Caco-2 (cell line): Measurements from ENCODE around the gene FRMD1. TPM values are rescaled to one million over a fixed set of nuclear protein-coding genes. Genes with fewer than 3 reads are reported as not detected.

Experiments used
- BruUV-seq: library from RNA; stranded (reverse); fragments of 400-500 nt; replicated peaks from 2 replicates; lab custom pipeline; 2021; lab: Mats Ljungman, UMichigan
- CTCF ChIA-PET: fragments of 300-600 bp; sonication (Branson Sonifier 250); formaldehyde crosslinking; loops from one replicate; lab custom pipeline; 2022; ENCODE audit warnings: antibody characterized with exemption; lab: Charles Lee
- POLR2A ChIA-PET: fragments of 300-600 bp; sonication (Branson Sonifier 250); formaldehyde crosslinking; loops from one replicate; lab custom pipeline; 2022; ENCODE audit warnings: antibody characterized with exemption; lab: Charles Lee
- DNase-seq, 2 experiments: peaks; one replicate each; pipeline versions ENCODE4 v3.0.0 to v3.0.0-alpha.2; 2020 to 2022
- H3K27me3 ChIP-seq: replicated peaks from 2 replicates; pipeline ENCODE4 v1.6.0; 2011; ENCODE audit warnings: low read length; ENCODE audit not compliant: control insufficient read depth, insufficient read depth
- H3K36me3 ChIP-seq: 2 replicates; pipeline ENCODE4 v1.5.1; 2011; ENCODE audit warnings: low read length; ENCODE audit not compliant: control insufficient read depth, insufficient read depth
- H3K4me1 ChIP-seq: fragments of 250-450 bp; sonication (Bioruptor Pico); 2 replicates; pipeline ENCODE4 v1.5.1; 2020; ENCODE audit warnings: mild to moderate bottlenecking
- H3K4me3 ChIP-seq: 2 replicates; pipeline ENCODE4 v1.5.1; 2011; ENCODE audit warnings: low read depth, mild to moderate bottlenecking, control low read depth, low read length
- H3K9me3 ChIP-seq: fragments of 250-450 bp; sonication (Bioruptor Pico); 2 replicates; pipeline ENCODE4 v1.5.1; 2020; ENCODE audit warnings: mild to moderate bottlenecking, moderate library complexity
- H3K27ac Mint-ChIP-seq: one replicate; pipeline ENCODE4 v1.8.0; 2022; ENCODE audit warnings: mixed read lengths; ENCODE audit not compliant: unreplicated experiment
- H3K27me3 Mint-ChIP-seq: one replicate; pipeline ENCODE4 v1.8.0; 2022; ENCODE audit warnings: mixed read lengths; ENCODE audit not compliant: insufficient read depth, unreplicated experiment
- H3K36me3 Mint-ChIP-seq: one replicate; pipeline ENCODE4 v1.8.0; 2022; ENCODE audit warnings: mild to moderate bottlenecking, mixed read lengths; ENCODE audit not compliant: insufficient read depth, unreplicated experiment
- H3K4me1 Mint-ChIP-seq: one replicate; pipeline ENCODE4 v1.8.0; 2022; ENCODE audit warnings: low read depth, mixed read lengths; ENCODE audit not compliant: unreplicated experiment
- H3K4me3 Mint-ChIP-seq: one replicate; pipeline ENCODE4 v1.8.0; 2022; ENCODE audit warnings: mild to moderate bottlenecking, moderate library complexity, mixed read lengths; ENCODE audit not compliant: unreplicated experiment
- H3K9me3 Mint-ChIP-seq: one replicate; pipeline ENCODE4 v1.8.0; 2022; ENCODE audit warnings: mixed read lengths; ENCODE audit not compliant: unreplicated experiment
- intact Hi-C: fragments of 100-400 bp; cut with micrococcal nuclease; formaldehyde crosslinking; loops from one replicate; pipeline ENCODE4 v1.10.0; 2022; ENCODE audit not compliant: unreplicated experiment
- total RNA-seq: library from RNA; stranded (reverse); gene quantifications from 2 replicates; pipeline ENCODE4 v1.2.3, GENCODE V29; 2022
- TF ChIP-seq, protein P1 (sequence below), 2 experiments: fragments of 200-600 bp in 1 of 2; IDR thresholded peaks; 1 replicate in 1 of 2; 2 replicates in 1 of 2; pipeline versions ENCODE4 v1.5.1 to v1.8.0; 2011 to 2022; ENCODE audit warnings: antibody characterized with exemption in 1 of 2, control low read depth in 1 of 2, inconsistent platforms in 1 of 2, low read depth in 1 of 2, low read length in 1 of 2, mild to moderate bottlenecking in 1 of 2, moderate library complexity in 1 of 2; ENCODE audit not compliant: insufficient read depth in 1 of 2, severe bottlenecking in 1 of 2, unreplicated experiment in 1 of 2

FRMD1 gene
- total RNA-seq, 1 experiment from 2014 or later, result 0.14 TPM

DNA sequence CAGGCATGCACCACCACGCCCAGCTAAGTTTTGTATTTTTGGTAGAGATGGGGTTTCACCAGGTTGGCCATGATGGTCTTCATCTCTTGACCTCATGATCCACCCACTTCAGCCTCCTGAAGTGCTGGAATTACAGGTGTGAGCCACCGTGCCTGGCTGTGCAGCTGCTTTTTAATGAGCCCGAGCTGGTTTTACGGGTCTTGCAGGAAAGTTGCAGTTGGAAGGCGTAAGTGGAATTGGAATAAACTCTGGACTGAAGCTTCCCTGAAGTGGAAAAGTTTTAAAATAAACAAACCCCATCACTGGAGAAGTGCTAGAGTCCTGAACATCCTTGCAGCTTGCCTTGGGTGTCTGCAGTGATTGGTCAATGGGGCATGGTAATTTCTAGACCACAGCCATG, 41.2 kb downstream of the FRMD1 start:
- intact Hi-C loops, result no loop called here
- Mint-ChIP-seq H3K27me3 (no peaks in the 10 kb centered on the region), H3K4me1 (no peaks in the 10 kb centered on the region), H3K36me3 (no peaks in the 10 kb centered on the region), H3K27ac (no peak overlapping the region), H3K9me3 (peaks cover 29% of the 10 kb centered on the region), H3K4me3 (no peak overlapping the region)
- POLR2A ChIA-PET, result no interaction called here
- Histone ChIP-seq H3K9me3 (peaks cover 36% of the 10 kb centered on the region), H3K36me3 (no peaks in the 10 kb centered on the region), H3K4me3 (no peak overlapping the region), H3K27me3 (no peaks in the 10 kb centered on the region), H3K4me1 (peaks cover 8% of the 10 kb centered on the region; the same call in 1 of the 2 replicates)
- no TSS peak for BruUV-seq
- no peak for DNase-seq
- TF ChIP-seq, protein P1, sequence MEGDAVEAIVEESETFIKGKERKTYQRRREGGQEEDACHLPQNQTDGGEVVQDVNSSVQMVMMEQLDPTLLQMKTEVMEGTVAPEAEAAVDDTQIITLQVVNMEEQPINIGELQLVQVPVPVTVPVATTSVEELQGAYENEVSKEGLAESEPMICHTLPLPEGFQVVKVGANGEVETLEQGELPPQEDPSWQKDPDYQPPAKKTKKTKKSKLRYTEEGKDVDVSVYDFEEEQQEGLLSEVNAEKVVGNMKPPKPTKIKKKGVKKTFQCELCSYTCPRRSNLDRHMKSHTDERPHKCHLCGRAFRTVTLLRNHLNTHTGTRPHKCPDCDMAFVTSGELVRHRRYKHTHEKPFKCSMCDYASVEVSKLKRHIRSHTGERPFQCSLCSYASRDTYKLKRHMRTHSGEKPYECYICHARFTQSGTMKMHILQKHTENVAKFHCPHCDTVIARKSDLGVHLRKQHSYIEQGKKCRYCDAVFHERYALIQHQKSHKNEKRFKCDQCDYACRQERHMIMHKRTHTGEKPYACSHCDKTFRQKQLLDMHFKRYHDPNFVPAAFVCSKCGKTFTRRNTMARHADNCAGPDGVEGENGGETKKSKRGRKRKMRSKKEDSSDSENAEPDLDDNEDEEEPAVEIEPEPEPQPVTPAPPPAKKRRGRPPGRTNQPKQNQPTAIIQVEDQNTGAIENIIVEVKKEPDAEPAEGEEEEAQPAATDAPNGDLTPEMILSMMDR (IDR thresholded peaks at IDR 0.05; ENCODE audit: insufficient read depth in 1 of 2, low read depth in 1 of 2, low read length in 1 of 2, severe bottlenecking in 1 of 2, unreplicated experiment in 1 of 2), result no peak
- CTCF ChIA-PET, result no interaction called here

DNA sequence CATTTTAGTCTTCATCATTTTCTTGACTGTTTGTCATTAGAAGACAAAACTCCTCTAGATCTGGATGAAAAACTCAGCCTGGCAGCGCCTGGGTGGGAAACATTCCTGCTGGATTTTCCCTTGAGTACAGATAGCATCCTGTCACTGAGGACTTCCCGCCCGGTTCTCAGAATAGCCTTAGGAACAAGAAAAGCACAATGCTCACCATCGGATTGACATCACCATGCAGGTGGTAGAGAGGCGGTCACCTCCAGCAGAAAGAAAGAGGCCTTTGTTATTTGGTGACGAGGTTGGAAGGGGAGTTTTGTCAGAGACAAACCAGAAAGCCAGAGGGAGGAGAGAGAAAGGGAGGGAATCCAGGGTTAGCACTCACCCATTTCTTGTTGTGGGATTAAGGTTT, 41.8 kb downstream of the FRMD1 start:
- peaks cover 8% of the 10 kb centered on the region; the same call in 1 of the 2 replicates for H3K4me1 ChIP-seq
- DNase-seq, result no peak
- Mint-ChIP-seq H3K27ac (no peak overlapping the region), H3K27me3 (no peaks in the 10 kb centered on the region), H3K4me3 (peak overlapping the region; percentile 44), H3K9me3 (peaks cover 29% of the 10 kb centered on the region), H3K4me1 (no peaks in the 10 kb centered on the region), H3K36me3 (no peaks in the 10 kb centered on the region)
- POLR2A ChIA-PET, result no interaction called here
- intact Hi-C loops, result no loop called here
- CTCF ChIA-PET, result no interaction called here
- H3K27me3 ChIP-seq, result no peaks in the 10 kb centered on the region
- H3K36me3 ChIP-seq, result no peaks in the 10 kb centered on the region
- no peak overlapping the region for H3K4me3 ChIP-seq
- peaks cover 36% of the 10 kb centered on the region for H3K9me3 ChIP-seq
- no TSS peak for BruUV-seq
- TF ChIP-seq, protein P1 (IDR thresholded peaks at IDR 0.05; ENCODE audit: insufficient read depth in 1 of 2, low read depth in 1 of 2, low read length in 1 of 2, severe bottlenecking in 1 of 2, unreplicated experiment in 1 of 2), result no peak

DNA sequence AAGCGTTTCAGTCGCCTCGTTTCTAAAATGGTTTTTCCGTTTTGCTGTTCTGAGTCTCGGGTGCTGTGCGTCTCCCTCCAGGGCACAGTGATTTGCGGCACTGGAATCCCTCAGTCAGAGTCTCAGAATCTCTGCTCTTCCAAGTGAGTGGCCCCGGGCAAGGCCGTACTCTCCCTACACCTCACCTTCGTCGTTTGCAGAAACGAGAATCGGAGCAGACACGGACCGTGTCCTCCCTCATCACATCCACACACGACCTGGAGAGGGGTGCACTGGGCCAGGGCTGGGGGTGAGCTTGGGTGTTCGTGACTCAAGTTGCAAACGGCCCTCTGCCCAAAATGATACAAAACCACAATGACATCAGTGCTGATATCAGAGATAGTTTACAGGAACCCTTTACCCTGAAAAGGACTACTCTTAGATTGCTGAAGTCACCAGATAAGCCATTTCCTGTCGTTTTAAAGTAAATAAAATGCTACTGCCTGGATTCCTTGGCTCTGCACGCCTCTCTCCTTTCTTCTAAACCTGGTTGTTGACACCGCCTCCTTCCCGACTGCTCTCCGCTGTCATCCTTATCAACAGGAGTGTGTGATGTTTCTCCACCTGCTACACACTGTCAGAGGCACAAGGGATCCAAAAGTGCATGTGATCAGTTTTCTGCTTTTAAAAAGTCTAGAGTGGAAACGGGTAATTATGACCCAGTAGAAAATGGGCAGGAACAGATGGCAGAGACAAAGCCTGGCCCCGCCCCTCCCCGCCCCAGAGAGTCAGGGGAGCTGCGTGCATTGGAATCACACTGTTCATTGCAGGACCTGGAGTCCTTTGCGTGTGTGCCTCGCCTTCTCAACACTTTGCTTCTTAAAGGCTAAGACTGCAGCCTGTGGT, 43.1 kb downstream of the FRMD1 start:
- peaks cover 26% of the 10 kb centered on the region for H3K9me3 Mint-ChIP-seq
- H3K27ac Mint-ChIP-seq, result peak overlapping the region; percentile 29
- POLR2A ChIA-PET, result interaction anchor here (0.6 to 1.5 kb wide), 2 partner anchors 103 to 296 kb away, joined by 3 to 4 read pairs; no protein-coding TSS in a partner anchor
- DNase-seq, result peak in 1 of 2 experiments; percentile 20
- intact Hi-C loops, result no loop called here
- Histone ChIP-seq H3K36me3 (no peaks in the 10 kb centered on the region), H3K27me3 (no peaks in the 10 kb centered on the region), H3K4me1 (peaks cover 8% of the 10 kb centered on the region; the same call in 1 of the 2 replicates), H3K9me3 (peaks cover 33% of the 10 kb centered on the region), H3K4me3 (peak overlapping the region; percentile 42)
- no peaks in the 10 kb centered on the region for H3K36me3 Mint-ChIP-seq
- no peaks in the 10 kb centered on the region for H3K4me1 Mint-ChIP-seq
- peak overlapping the region; percentile 74 for H3K4me3 Mint-ChIP-seq
- TF ChIP-seq, protein P1 (IDR thresholded peaks at IDR 0.05; ENCODE audit: insufficient read depth in 1 of 2, low read depth in 1 of 2, low read length in 1 of 2, severe bottlenecking in 1 of 2, unreplicated experiment in 1 of 2), result no peak
- no peaks in the 10 kb centered on the region for H3K27me3 Mint-ChIP-seq
- no TSS peak for BruUV-seq
- CTCF ChIA-PET, result no interaction called here
